ENCODE data around the gene ZNF701. TPM values are rescaled to one million over a fixed set of nuclear protein-coding genes. Genes with fewer than 3 reads are reported as not detected.

The ZNF701 gene
- total RNA-seq, 1 experiment from 2014 or later = 24.4 TPM

- peak overlapping the region; percentile 70 for H3K4me2 ChIP-seq (ENCODE audit: insufficient read depth, insufficient read length, low read length)
- no peak overlapping the region for H2BK5ac ChIP-seq (ENCODE audit: insufficient read length, low read length)
- H2AFZ ChIP-seq (ENCODE audit: low read length) = no peak overlapping the region
- H4K5ac ChIP-seq (ENCODE audit: insufficient read length, low read depth, low read length) = no peak overlapping the region
- H3K23ac ChIP-seq (ENCODE audit: insufficient read length, low read depth, low read length) = no peak overlapping the region
- H3K9me3 ChIP-seq (ENCODE audit: control insufficient read depth, low read depth, low read length) = no peaks in the 10 kb centered on the region
- H3K79me1 ChIP-seq (ENCODE audit: insufficient read depth, low read depth, low read length, poor library complexity, severe bottlenecking) = no peaks in the 10 kb centered on the region
- TF ChIP-seq CTCF (conservative IDR thresholded peaks at IDR 0.05) = no peak
- H3K4ac ChIP-seq (ENCODE audit: low read depth, low read length) = no peak overlapping the region
- H3K18ac ChIP-seq (ENCODE audit: insufficient read length, low read depth, low read length) = no peak overlapping the region
- Mint-ChIP-seq H3K27ac (peak overlapping the region in 1 of 3 experiments; percentile 57; a peak in 1 of 7 replicates), H3K4me3 (peak overlapping the region; percentile 72 to 83), H3K4me1 (peaks cover 12 to 18% of the 10 kb centered on the region in 2 experiments), H3K27me3 (ENCODE audit: low read depth) (peaks cover 4% of the 10 kb centered on the region), H3K9me3 (peaks cover 0 to 8% of the 10 kb centered on the region in 2 experiments; a peak in 3 of 5 replicates), H3K36me3 (ENCODE audit: insufficient read depth in 1 of 3, low read depth in 3 of 3) (peaks cover 23 to 37% (median 26%) of the 10 kb centered on the region in 3 experiments)
- WGBS (ENCODE audit: extremely low coverage, insufficient read length, low lambda C conversion rate) = no CpG with 5 or more reads among the region's 15 CpGs
- no peak overlapping the region for H2BK20ac ChIP-seq (ENCODE audit: low read depth, low read length, poor library complexity, severe bottlenecking)
- H2AK5ac ChIP-seq (ENCODE audit: insufficient read length, low read length) = no peak overlapping the region
- H3K14ac ChIP-seq (ENCODE audit: insufficient read depth, low read length) = no peak overlapping the region
- no peak overlapping the region for H2BK120ac ChIP-seq (ENCODE audit: low read depth, low read length, poor library complexity, severe bottlenecking)
- no peak overlapping the region for H2BK12ac ChIP-seq (ENCODE audit: insufficient read length, low read depth, low read length)
- no peak overlapping the region for H3K56ac ChIP-seq (ENCODE audit: insufficient read length, low read depth, low read length)
- H3K27ac ChIP-seq (ENCODE audit: insufficient read length, low read depth, low read length) = no peak overlapping the region
- no peak overlapping the region for H3T11ph ChIP-seq (ENCODE audit: low read length)
- H4K20me1 ChIP-seq (ENCODE audit: control insufficient read depth, insufficient read depth, insufficient read length) = no peaks in the 10 kb centered on the region
- no peak for DNase-seq
- H2BK15ac ChIP-seq (ENCODE audit: low read depth, low read length) = no peak overlapping the region
- H3K23me2 ChIP-seq (ENCODE audit: insufficient read length, low read depth, low read length, poor library complexity, severe bottlenecking) = peaks cover 9% of the 10 kb centered on the region
- H3K27me3 ChIP-seq (ENCODE audit: insufficient read depth, low read length) = no peaks in the 10 kb centered on the region; the same call in 1 of the 2 replicates
- no peak overlapping the region for H4K91ac ChIP-seq (ENCODE audit: insufficient read length, low read depth, low read length)
- H4K8ac ChIP-seq (replicated peaks; ENCODE audit: insufficient read length, low read depth, low read length) = no peak overlapping the region
- H3K9ac ChIP-seq (ENCODE audit: extremely low read depth, insufficient read length, low read length) = no peak overlapping the region
- H3K4me1 ChIP-seq (ENCODE audit: insufficient read depth, low read length) = no peaks in the 10 kb centered on the region
- no peaks in the 10 kb centered on the region for H3K79me2 ChIP-seq (ENCODE audit: insufficient read depth, low read length)
Measured at GRCh38 chr19:52600639-52601024, 30.5 kb downstream of the ZNF701 start.
